Measurements from ENCODE around the gene PKNOX1.
"Not testable (repeated sequence)": the region's sequence is repeated elsewhere in the genome, so short reads cannot be mapped to it uniquely, and the experiment has no call there.

PKNOX1 gene

DNA sequence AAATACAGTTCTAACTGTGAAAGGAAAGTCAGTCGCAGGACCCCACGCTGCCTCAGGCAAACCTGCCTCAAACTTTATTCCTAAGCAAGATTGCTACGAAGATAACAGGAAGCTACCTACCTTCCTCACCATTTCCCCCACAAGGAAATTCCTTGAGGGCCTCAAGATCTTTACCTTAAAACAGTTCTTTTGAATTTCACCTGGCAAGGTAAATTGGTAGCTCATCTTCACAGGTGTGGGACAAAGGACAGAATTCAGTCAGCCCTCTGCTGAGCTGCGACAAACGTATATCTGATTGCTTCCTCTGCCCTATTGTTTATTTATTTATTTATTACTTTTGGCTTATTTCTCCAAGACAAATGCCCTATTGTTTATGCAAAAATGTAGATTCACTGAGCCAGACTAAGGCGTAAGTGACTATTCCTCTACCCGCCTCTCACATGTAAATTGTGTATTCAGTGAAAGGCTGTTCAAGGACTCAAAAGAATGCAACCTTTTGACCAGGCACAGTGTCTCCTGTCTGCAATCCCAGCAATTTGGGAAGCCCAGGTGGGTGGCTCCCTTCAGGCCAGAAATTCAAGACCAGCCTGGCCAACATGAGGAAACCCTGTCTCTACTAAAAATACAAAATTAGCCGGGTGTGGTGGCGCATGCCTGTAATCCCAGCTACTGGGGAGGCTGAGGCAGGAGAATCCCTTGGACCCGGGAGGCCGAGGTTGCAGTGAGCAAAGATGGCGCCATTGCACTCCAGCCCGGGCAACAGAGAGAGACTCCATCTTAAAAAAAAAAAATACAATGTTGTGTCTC lies 17.3 kb upstream of the PKNOX1 start:
- DNase-seq, result no peak

GRCh38 chr21:42958122-42958521 lies 16.2 kb upstream of the PKNOX1 start:
- DNase-seq, result not testable (repeated sequence)

DNA sequence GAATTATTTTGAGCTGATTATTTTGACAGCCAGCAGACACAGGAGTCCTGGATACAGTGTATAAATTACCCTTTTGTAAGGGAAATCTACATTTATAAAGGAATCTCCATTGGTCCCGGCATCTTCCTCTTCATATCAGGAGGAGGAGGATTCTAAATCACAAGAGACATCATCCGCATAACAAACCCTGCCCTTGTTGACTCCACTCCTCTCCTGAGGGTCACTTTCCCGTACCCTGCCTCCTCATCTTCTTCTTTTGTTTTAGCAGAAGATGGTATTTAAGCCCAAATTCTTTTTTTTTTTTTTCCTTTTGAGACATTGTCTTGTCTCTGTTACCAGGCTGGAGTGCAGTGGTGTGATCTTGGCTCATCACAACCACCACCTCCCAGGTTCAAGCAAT lies 14.6 kb upstream of the PKNOX1 start:
- no peak for DNase-seq

DNA sequence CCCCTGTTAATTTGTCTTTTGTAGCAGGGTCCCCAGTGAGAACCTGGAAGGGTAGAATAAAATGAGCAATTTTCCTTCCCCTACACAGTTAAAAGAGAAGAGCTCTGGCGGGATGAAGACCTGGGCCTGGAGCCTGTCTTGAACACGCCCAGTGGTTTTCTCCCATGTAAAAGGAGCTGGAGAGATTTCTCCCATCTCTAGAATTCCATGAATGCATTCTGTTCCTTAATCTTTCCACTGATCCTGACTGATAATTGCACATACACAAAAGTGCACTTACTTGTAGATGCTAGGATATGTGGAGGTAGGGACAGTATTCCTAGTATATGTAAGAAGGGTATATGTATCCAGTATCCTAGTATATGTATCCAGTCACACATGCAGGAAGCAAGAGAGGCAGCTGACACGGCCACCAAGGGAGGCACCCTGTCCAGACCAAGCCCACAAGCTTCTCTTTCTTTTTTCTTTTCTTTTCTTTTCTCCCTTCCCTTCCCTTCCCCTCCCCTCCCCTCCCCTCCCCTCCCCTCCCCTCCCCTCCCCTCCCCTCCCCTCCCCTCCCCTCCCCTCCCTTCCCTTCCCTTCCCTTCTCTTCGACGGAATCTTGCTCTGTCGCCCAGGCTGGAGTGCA lies 11.9 kb upstream of the PKNOX1 start:
- no peak for DNase-seq

DNA sequence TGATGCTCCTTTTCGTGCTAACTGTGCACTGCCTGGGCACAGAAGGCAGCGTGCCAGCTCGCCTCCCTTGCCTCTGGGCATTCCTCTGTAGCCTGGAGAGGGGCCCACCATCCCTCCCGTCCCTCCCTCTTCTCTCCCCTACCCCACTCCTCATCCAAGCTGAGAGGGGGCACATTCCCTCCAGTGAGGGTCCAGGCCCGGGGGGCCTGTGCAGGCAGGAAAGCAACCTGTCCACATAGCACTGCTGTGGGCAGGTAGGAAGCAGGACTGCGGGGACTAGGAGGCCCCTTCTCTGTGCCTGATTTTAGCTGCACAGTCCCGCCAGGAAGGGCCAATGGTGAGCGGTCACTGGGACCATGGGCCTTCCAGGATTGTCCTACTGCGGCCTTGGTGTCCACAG lies 10.3 kb upstream of the PKNOX1 start:
- no peak for DNase-seq

DNA sequence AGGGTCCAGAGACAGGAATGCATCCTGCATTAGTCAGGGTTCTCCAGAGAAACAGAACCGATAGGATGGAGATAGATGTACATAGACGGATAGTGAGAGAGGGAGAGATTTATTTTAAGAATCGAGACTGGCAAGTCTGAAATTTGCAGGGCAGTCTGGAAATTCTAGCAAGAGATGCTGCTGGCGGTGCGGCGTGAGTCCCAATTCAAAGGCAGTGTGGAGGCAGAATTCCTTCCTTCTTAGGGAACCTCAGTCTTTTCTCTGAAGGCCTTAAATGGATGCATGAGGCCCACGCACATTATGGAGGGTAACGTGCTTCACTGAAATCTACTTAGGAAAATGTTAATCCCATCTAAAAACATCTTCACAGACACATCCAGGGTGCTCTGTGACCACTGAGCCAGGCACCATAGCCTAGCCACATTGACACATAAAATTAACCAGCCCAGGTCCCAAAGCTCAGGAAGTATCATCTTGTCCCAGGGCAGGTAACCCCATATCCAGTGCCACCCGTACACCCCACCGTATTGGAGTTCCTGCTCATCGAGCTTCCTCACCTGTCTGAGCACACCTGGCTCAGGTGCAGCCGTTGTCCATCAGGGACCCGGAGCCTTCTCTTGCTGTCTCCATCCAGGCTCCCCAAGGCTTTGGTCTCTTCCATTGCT lies 9.7 kb upstream of the PKNOX1 start:
- no peak for DNase-seq

DNA sequence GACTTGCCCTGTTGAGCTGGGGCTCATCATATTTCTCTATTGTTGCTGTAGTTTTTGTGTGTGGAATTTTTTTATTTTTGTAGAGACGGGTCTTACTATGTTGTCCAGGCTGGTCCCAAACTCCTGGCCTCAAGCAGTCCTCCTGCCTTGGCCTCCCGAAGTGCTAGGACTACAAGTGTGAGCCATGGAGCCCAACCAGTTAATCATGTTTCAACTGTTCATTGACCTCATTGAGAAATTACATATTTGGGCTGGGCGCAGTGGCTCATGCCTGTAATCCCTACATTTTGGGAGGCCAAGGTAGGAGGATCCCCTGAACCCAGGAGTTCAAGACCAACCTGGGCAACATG lies 9.2 kb upstream of the PKNOX1 start:
- no peak for DNase-seq

GRCh38 chr21:42967616-42968015 lies 6.7 kb upstream of the PKNOX1 start:
- not testable (repeated sequence) for DNase-seq

DNA sequence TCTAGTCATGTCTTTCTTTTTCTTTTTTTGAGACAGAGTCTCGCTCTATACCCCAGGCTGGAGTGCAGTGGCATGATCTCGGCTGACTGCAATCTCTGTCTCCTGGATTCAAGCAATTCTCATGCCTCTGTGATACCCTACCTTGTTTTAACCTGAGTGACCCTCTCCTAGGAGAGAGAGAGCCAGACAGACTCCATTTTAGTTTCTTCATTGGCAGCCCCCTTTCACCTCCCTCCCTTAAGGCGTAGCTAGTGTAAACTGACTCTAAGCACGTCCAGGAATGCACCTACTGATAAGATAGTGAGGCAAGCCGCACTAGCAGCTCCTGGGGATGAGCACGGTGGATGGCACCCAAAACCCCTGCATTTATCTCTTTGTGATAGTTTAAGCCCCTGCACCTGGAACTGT lies 5.2 kb upstream of the PKNOX1 start:
- no peak for DNase-seq

DNA sequence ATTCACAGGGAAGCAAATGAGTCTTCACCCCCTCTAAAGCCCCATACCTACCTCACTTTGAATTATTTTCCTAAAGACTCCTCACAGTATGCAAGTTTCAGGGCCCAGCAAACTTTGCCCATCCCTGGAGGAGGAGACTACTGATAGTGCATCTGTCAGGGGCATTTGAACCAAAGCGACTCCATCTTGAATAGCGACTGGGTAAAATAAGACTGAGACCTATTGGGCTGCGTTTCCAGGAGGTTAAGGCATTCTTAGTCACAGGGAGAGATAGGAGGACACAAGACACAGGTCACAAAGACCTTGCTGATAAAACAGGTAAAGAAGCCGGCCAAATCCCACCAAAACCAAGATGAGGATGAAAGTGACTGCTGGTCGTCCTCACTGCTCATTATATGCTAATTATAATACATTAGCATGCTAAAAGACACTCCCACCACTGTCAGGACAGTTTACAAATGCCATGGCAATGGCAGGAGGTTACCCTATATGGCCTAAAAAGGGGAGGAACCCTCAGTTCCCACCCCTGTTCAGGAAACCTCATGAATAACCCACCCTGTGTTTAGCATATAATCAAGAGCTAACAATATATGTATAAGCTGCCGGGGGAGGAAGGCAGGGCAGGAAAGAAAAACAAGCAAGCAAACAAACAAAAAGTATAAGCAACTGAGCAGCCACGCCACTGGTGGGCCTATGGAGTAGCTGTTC lies 3.3 kb upstream of the PKNOX1 start:
- no peak for DNase-seq

GRCh38 chr21:42971897-42972275 lies 2.5 kb upstream of the PKNOX1 start:
- DNase-seq, result no peak

DNA sequence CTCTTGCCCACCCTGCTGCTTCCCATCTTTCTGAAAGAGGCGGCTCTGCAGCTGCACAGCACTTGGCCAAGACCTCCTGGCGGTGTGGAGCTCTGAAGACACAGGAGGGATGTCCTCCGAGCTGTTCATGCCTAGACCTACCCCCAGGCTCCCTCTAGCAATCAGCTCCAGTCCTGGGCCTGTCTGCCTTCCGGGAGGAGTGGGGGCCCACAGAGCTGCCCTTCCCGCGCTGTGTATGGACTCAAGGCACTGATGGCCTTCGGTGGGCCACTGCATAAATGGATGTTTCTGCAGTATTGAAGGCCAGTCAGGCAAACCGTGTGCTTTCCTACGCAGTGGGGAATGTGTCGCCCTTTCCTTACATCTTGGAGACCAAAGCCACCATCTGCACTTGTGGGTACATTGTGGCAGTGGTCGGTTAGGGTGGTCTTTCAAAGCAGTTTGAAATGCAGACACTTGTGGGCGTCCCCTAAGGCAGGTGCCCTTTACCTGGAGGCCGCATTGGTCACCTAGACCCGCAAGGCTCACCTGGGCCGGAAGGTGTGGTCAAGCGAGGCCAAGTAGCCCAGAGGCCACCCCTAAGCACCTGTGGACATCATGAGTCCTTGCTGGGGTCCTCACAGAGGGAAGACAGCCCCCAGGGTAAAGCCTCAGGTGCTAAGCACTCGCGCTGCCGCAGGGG lies 912 bp upstream of the PKNOX1 start:
- no peak for DNase-seq

DNA sequence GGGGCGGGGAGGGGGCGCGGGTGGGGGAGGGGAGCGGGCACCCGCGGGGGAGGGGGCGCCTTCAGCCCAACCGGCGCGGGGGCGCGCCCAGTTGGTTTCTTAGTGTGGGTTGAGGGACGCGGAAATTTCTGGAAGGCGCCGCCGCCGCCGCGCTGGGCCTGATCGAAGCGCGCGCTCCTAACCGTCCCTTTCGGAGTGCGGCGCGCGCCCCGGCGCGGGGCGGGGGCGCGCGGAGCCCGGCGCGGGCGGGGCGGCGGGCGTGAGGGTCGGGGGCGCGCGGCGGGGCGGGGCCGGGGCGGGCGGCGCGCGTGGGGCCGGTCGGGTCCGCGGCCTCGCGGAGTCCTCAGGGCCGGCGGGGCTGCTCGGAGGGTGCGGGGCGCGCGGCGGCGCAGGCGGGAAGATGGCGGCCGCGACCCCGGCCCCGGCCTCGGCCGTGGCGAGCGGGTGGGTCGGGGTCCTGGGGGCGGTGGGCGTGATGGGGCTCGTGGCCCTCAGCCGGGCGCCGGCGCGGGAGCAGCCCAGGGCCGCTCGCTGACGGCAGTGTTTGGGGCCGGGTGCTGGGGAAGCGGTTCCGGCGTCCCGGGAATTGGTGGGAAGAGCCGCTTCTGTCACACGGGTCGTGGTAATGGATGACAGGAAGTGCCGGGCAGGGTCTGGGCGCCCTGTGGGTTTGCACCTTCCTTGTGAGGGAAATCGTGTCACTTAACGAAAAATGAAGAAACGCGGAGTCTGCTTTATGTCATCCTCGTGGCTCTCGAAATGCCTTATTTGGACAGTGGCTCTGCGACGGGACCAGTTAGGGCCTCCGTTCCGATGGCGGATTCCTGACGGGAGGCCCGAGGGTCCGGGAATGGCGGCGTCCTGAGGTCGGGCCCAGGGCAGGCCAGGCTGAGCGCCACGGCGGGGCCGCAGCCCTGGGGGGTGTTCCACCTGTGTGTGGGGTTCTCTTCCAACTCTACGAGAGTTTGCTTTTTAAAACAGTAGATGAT lies 764 bp downstream of the PKNOX1 start:
- peak; percentile 75 for DNase-seq

DNA sequence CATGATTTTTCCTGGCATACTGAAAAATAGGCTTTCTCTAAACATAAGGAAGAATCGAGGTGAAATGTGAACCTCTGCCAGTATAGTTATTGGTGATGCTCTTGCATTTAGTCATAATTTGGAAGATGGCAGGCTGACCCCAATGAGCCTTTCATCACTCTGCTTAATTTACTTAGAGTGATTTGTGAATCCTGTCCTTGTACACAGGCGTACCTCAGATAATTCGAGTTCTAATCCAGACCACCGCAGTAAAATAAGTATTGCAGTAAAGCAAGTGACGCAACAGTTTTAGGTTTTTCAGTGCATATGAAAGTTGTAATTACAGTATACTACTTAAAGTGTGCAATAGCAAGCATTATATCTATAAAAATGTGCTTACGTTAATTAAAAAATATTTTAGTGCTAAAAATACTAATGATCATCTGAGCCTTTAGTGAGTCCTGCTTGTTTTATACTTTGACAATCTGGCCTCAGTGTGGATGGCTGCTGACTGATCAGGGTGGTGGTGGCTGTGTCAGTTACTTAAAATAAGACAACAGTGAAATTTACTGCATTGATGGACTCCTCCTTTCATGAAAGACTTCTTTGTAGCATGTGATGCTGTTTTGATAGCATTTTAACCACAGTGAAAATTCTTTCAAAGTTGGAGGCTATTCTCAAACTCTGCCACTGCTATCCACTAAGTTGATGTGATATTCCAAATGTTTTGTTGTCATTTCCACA lies 1.7 kb downstream of the PKNOX1 start:
- DNase-seq, result no peak

- DNase-seq, result no peak
Measured at GRCh38 chr21:42980312-42981213, 6.2 kb downstream of the PKNOX1 start.

- no peak for DNase-seq
Measured at GRCh38 chr21:42981214-42981523, 6.8 kb downstream of the PKNOX1 start.

GRCh38 chr21:42981862-42982261 lies 7.5 kb downstream of the PKNOX1 start:
- no peak for DNase-seq

DNA sequence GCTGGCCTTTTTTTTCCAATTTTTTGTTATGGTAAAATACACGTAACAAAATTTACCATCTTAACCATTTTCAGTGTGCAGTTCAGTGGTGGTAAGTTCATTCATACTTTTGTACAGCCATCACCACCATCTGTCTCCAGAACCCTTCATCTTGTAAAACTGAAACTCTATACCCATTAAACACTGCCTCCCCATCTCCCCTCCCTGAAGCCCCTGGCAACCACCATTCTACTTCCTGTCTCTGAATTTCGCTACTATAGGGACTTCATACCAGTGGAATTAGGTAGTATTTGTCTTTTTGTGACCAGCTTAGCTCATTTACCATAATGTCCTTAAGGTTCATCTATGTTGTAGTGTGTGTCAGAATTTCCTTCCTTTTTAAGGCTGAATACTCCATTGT lies 8.7 kb downstream of the PKNOX1 start:
- no peak for DNase-seq

- DNase-seq, result no peak
Measured at GRCh38 chr21:42983869-42984268, 9.5 kb downstream of the PKNOX1 start.

- DNase-seq, result no peak
Measured at GRCh38 chr21:42986125-42986783, 11.9 kb downstream of the PKNOX1 start.

All from CD4-positive, alpha-beta T cell treated with Interleukin-17A for 4 hours (primary cell).